T-helper 2 cell treated with Interferon-gamma antibody and Interleukin-4, amounts not matched to agents 5 μg/mL and 100 μg/mL, for 36 hours (primary cell): ENCODE results near the gene VEGFB.
"Not testable (repeated sequence)": the region's sequence is repeated elsewhere in the genome, so short reads cannot be mapped to it uniquely, and the experiment has no call there.

Experiments
- DNase-seq: peaks from one replicate; pipeline ENCODE4 v3.0.0; 2021; ENCODE audit warnings: low spot score
- H3K27ac Mint-ChIP-seq: one replicate; pipeline ENCODE4 v1.8.0; 2021; ENCODE audit warnings: mild to moderate bottlenecking, mixed read lengths
- H3K27me3 Mint-ChIP-seq: one replicate; pipeline ENCODE4 v1.8.0; 2021; ENCODE audit warnings: low read depth, mixed read lengths
- H3K36me3 Mint-ChIP-seq: one replicate; pipeline ENCODE4 v1.8.0; 2021; ENCODE audit warnings: low read depth, mixed read lengths
- H3K4me1 Mint-ChIP-seq: one replicate; pipeline ENCODE4 v1.8.0; 2021; ENCODE audit warnings: low read depth, mixed read lengths
- H3K4me3 Mint-ChIP-seq: one replicate; pipeline ENCODE4 v1.8.0; 2022; ENCODE audit warnings: mild to moderate bottlenecking, moderate library complexity, mixed read lengths
- H3K9me3 Mint-ChIP-seq: one replicate; pipeline ENCODE4 v1.8.0; 2021; ENCODE audit warnings: mixed read lengths

The VEGFB gene

DNA sequence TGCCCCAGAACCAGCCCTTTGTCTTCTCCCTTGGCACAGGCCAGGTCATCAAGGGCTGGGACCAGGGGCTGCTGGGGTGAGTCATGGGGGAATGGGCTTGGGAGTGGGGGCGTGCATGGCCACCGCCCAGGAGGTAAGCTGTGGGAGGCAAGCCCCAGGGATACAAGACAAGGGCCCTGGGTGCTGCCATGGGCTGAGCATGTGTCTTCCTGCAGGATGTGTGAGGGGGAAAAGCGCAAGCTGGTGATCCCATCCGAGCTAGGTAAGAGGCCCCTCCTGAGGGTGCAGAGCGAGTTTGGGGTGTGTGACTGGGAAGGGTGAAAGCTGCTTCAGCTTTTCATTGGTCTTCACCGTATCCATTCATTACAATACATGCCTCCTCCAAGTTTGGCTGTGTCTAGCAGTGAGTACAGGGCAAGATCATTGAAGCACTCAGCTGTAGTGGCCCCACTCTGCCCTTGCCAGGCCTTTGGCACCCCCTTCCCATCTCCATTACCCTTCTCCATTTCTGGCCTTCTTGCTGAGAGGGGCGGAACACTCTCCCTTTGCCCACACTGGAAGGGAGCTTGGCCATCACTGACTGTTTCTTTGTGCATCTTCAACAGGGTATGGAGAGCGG lies 9.0 kb downstream of the VEGFB start:
- Mint-ChIP-seq H3K36me3 (peaks cover 26% of the 10 kb centered on the region), H3K27me3 (no peaks in the 10 kb centered on the region), H3K9me3 (no peaks in the 10 kb centered on the region), H3K4me3 (peak overlapping the region; percentile 54), H3K4me1 (peaks cover 26% of the 10 kb centered on the region), H3K27ac (peak overlapping the region; percentile 31)
- DNase-seq: no peak

DNA sequence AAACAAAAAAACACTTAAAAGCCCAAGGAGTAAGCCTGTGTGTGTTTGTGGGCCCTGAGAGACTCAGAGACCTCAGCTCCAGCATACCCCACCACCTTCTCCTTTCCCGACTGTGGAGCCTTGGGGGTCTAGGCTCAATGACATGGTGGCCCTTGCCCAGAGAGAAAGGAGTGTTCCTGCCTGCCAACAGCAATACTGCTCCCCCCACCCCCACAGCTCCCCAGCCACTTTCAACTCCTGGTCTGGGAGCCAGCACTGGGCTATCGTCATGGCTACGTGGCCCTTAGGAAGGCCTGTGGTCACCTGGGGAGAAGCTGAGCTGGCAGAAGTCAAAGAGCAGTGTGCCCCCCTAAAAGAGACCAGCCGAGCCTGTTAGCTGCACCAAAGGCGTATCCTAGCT lies 9.7 kb downstream of the VEGFB start:
- Mint-ChIP-seq H3K4me3 (peak overlapping the region; percentile 54), H3K27ac (peak overlapping the region; percentile 31)

DNA sequence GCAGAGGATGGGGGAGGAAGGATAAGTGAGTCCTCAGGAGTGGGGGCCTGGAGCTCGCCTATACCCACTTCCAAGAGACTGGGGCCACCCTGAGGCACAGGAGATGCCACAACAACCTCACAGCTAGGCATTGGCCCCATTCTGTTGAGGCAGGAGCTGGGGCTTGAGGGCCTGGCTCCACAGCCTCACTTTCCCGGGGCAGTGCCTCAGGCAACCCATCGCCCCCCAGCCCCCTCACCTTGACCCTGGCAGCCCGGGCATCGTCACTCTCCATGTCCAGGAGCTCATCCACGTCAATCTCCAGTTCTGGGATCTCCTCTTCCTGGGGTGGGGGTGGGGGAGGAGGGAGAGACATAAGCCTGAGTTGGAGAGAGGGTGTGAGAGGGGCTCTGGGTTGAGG lies 10.6 kb downstream of the VEGFB start:
- Mint-ChIP-seq H3K9me3 (no peaks in the 10 kb centered on the region), H3K4me3 (peak overlapping the region; percentile 91), H3K4me1 (peaks cover 28% of the 10 kb centered on the region), H3K27ac (peak overlapping the region; percentile 36), H3K27me3 (no peaks in the 10 kb centered on the region), H3K36me3 (peaks cover 20% of the 10 kb centered on the region)
- no peak for DNase-seq

More for the DNA sequence above, 9.7 kb downstream of the VEGFB start:
- H3K9me3 Mint-ChIP-seq: no peaks in the 10 kb centered on the region
- peaks cover 23% of the 10 kb centered on the region for H3K36me3 Mint-ChIP-seq
- DNase-seq: no peak
- no peaks in the 10 kb centered on the region for H3K27me3 Mint-ChIP-seq
- peaks cover 26% of the 10 kb centered on the region for H3K4me1 Mint-ChIP-seq

DNA sequence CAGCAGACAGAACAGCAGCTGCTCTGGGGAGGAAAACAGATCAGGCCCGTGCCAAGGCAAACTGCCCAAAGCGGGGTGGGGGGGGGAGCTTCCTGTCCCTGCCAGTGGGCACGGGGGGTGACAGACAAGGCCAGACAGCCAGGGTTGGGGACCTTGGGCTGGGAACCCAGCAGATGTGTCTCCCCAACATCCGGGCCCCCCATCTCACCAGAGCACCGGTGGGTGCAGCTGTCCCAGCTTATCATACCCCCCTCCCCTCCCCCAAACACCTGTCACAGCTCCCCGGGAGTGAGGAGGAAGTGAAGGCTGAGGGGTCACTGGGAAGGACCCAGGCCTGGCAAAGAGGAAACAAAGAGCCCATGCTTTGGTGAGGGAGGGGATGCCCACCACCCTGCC lies 11.0 kb downstream of the VEGFB start:
- peaks cover 25% of the 10 kb centered on the region for H3K4me1 Mint-ChIP-seq
- DNase-seq: no peak
- peak overlapping the region; percentile 78 for H3K27ac Mint-ChIP-seq
- H3K36me3 Mint-ChIP-seq: peaks cover 16% of the 10 kb centered on the region
- H3K27me3 Mint-ChIP-seq: no peaks in the 10 kb centered on the region
- peak overlapping the region; percentile 91 for H3K4me3 Mint-ChIP-seq
- H3K9me3 Mint-ChIP-seq: no peaks in the 10 kb centered on the region

DNA sequence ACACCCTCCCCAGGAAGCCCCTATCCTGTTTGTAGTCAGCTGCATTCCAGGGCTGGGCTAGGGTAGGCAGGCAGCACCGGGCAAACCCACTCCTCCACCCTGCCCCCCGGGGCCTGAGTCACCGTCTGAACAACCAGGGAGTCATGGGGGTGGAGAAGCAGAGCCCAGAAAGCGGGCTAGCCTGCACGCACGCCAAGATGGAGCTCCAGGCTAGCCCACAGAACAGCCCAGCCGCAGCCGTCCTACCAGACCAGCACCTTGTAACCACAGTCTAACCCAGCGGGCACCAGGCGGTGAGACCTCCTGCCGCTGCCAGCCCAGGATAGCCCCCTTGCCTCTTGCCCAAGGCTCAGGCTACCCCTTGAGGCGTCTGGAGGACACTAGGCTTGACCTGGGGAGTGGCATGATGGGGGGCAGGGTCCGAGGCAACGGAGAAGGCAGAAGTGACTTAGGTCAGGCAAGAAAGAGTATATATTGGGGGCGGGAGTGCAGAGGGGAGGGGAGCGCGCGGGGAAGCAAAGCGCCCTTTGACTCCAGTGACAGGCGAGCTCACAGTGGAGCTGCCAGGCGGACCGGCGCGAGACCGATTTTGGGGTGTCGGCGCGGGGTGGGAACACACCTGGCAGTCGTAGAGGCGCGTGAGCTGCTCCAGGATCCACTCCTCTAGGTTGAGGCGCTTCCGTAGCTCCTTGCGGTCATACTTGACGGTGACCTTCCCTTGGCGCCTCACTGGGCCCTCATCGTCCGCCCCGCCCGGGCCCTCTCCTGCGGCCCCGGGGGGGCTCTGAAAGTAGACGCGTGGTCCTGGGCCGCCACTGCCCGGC lies 11.6 kb downstream of the VEGFB start:
- Mint-ChIP-seq H3K36me3 (peaks cover 15% of the 10 kb centered on the region), H3K27me3 (no peaks in the 10 kb centered on the region), H3K4me1 (peaks cover 24% of the 10 kb centered on the region), H3K27ac (peak overlapping the region; percentile 78), H3K9me3 (no peaks in the 10 kb centered on the region), H3K4me3 (peak overlapping the region; percentile 91)
- DNase-seq: peak; percentile 75

DNA sequence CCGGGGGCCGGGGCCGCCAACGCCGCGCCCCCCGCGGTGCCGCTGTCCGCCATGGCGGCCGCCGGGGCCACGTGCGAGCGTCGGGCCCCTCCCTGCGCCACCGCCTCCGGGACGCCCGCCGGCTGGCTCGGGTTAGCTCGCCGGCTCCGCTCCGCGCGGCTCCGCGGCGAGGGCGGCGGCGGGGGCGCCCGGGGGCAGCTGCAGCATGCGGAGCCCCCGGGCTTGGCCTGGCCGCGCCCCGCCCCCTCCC lies 12.2 kb downstream of the VEGFB start:
- not testable (repeated sequence) for DNase-seq, H3K27me3 Mint-ChIP-seq, H3K9me3 Mint-ChIP-seq
- H3K27ac Mint-ChIP-seq: peak overlapping the region; percentile 80
- peak overlapping the region; percentile 86 for H3K4me3 Mint-ChIP-seq
- peaks cover 14% of the 10 kb centered on the region for H3K36me3 Mint-ChIP-seq
- peaks cover 24% of the 10 kb centered on the region for H3K4me1 Mint-ChIP-seq

DNA sequence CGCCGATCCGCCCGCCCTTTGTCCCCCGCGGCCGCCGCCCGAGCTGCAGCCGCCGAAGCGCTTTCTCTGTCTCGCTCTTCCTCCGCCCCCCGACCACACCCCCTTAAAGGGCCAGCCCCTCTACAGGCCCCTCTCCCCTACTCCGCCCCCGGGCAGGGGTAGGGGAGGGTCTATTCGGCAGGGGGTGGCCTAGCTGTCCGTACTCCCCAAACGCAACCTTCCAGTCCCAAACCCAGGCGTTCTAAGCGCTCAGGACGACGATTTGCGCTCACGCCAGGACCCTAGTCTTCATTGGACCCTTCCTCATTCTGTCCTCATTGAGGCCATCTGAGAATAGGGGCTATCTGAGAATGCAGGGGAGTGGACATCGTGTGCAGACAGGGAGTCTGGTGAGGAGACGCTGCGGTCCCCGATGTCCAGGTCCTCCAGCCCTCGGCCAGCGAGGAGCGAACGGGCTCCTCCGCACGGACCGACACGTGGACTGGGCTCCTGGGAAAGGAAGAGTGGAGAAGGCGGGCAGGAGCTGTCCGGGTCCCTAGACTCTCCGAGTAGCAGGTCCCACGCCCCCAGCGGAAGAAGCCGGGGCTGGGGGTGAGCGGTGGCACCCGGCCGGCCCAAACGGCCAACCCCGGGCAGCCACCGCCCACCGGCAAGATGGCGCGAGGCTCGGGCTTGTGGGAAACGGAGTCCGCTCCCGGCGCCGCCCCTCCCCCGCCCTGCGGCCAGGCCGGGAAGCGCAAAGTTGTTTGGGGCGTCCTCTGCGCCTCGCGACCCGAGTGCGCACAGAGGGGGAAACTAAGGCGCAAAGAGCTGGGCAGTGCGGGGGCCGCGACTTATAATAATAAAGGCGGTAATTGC lies 12.7 kb downstream of the VEGFB start, which contains the start of gene PPP1R14B:
TSS of gene PPP1R14B (minus strand) at position 73 of the 858 bp plus-strand sequence. CDS start 270 bp downstream, outside the sequence.
- Mint-ChIP-seq H3K36me3 (peaks cover 14% of the 10 kb centered on the region), H3K4me1 (peaks cover 27% of the 10 kb centered on the region), H3K9me3 (no peaks in the 10 kb centered on the region), H3K27me3 (no peaks in the 10 kb centered on the region), H3K4me3 (peak within 1 kb of the TSS; percentile 91), H3K27ac (peak within 1 kb of the TSS; percentile 80)
- peak; percentile 86 for DNase-seq

DNA sequence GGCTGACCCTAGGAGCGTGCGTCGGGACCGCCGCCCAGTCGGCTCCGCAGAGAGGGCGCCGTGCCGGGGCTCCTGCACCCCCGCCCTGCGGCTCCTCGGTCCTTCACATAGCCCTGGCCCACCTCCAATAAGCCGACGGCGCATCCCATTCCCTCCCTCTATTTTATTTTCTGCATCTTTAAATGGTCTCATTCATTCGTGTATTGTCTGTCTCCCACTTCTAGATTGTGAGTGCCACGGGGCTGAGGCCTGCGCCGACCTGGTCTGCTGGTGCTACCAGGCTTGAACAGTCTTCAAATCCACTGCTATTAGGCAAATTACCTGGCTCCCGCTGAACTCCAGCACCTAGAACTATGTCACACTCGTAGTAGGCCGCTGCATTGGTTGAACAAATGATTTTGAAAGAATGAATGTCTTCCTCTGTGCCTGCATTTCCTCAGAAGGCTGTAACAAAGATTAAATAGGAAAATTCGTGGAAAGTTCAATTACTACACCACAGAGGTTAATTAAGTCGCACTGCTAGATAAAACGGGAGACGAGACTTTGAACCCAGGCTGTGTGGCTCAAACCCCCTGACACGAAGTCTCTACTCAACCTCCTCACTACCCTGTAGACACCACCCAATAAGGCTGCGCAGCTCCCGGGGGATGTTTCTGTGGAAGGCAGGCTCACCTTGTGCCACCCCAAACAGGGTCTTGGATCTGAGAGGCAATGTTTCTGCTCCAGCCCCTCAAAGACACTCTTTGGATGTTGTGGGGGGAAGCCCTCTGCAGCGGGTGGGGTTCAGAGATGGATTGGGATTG lies 13.5 kb downstream of the VEGFB start:
- Mint-ChIP-seq H3K4me3 (peak overlapping the region; percentile 67), H3K36me3 (peaks cover 12% of the 10 kb centered on the region), H3K27ac (peak overlapping the region; percentile 38), H3K4me1 (peaks cover 27% of the 10 kb centered on the region), H3K27me3 (no peaks in the 10 kb centered on the region), H3K9me3 (no peaks in the 10 kb centered on the region)
- no peak for DNase-seq

DNA sequence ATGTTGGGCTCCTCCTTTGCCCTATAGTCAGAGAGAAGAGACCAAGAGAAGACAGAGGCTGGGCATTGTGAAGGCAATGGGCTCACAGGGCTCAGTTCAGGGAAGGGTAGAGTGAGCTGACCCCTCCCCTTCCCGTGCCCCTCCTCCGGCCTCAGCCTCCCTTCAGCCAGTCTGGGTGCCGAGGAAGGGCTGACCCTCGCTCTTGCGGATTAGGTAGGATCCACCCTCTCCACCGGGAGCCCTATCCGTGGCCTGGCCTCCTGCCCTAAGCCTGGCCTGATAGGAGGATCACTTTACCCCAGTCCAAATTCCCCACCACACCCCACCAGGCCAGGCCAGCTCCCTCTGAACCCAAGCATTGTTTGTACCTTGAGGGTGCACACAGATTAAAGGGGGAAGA lies 14.2 kb downstream of the VEGFB start:
- no peaks in the 10 kb centered on the region for H3K9me3 Mint-ChIP-seq
- H3K4me1 Mint-ChIP-seq: peaks cover 27% of the 10 kb centered on the region
- H3K4me3 Mint-ChIP-seq: no peak overlapping the region
- no peak for DNase-seq
- H3K27me3 Mint-ChIP-seq: no peaks in the 10 kb centered on the region
- H3K36me3 Mint-ChIP-seq: peaks cover 6% of the 10 kb centered on the region
- no peak overlapping the region for H3K27ac Mint-ChIP-seq

DNA sequence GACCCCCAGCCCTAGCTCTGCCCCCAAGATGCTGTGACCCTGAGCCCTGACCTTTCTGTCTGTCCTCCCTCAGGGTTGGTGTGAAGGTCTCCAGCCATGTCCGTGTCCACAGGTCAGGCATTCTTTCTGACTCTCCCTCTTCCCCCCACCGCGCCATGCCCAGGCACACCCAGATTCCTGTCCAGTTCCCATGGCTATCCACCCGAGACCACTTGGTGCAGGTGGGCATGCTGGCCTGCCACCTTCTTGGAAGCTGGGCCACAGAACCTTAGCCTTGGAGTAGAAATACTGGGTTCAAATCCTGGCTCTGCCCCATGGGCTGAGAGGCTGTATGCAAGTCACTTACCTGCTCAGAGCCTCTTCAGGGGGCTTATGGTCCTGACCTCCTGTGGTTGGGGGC lies 14.7 kb downstream of the VEGFB start:
- Mint-ChIP-seq H3K9me3 (no peaks in the 10 kb centered on the region), H3K27ac (no peak overlapping the region), H3K36me3 (peaks cover 2% of the 10 kb centered on the region), H3K27me3 (no peaks in the 10 kb centered on the region), H3K4me3 (no peak overlapping the region), H3K4me1 (peaks cover 25% of the 10 kb centered on the region)
- DNase-seq: no peak

DNA sequence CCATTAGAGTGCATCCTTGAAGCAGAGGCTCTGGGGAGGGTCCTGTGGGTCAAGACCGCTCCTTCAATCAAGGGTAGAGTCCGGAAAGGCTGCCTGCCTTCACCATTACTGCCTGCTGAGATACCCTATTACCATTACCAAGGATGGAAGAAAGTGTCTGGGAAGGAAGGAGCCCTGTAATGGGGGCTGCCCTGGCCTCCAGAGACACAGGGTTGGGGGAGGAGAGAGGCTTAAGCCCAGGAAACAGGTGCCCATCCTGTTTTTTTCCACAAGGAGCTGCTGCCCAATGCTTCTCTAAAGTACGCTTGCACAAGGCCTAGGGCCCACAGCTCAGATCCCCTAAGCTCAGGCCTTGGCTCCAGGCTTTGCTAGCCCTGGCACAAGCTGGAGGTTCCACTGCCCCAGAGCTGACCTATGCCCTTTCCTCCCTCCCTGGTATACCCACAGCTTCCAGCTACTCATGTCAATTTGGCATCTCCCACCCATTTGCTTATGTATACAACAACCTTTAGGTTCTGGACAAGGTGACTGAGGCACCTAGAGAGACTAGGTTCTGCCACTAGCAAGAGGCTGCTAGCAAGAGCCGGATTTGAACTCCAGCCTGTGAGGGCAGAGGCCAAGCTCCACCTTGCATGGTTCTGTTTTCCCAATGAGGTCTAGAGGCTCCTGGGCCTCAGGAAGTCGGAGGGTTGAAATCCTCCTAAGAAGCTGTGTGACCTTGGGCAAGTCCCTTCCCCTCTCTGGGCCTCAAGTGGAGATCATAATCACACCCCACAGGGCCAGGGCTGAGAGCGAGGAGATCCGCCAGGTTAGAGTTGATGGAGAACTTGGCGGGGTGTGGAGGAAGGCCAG lies 15.4 kb downstream of the VEGFB start:
- H3K36me3 Mint-ChIP-seq: no peaks in the 10 kb centered on the region
- no peak for DNase-seq
- H3K4me1 Mint-ChIP-seq: peaks cover 25% of the 10 kb centered on the region
- no peaks in the 10 kb centered on the region for H3K9me3 Mint-ChIP-seq
- H3K27ac Mint-ChIP-seq: peak overlapping the region; percentile 7
- H3K27me3 Mint-ChIP-seq: no peaks in the 10 kb centered on the region
- H3K4me3 Mint-ChIP-seq: peak overlapping the region; percentile 50

DNA sequence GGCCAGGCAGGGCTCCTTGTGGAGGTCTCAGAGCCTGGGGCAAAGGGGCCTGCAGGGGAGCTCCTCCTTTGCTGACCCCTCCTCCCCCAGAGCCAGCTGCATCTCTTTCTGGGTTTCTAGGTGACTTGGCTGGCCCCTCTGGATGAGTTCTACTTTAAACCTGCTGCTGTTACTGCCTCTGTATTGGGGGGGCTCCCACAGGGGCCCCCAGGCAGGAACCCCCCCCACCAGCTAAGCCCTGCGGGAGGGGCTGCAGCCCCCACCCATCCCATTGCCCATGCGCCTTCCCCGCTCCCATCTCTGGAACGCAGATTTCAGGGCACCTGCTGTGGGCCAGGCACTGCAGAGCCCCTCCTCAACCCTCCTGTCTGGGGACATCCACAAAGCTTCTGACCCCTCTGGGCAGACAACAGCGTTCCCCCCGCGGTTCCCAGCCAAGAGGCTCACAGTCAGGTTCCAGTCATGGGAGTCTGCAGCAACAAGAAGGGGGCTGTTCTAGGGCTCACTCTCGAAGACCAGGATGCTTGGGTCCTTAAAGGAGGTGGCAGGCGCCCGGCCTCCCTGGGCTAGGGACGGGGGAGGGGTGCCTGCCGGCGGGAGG lies 16.1 kb downstream of the VEGFB start:
- no peak for DNase-seq
- Mint-ChIP-seq H3K9me3 (no peaks in the 10 kb centered on the region), H3K4me3 (peak overlapping the region; percentile 83), H3K4me1 (peaks cover 25% of the 10 kb centered on the region), H3K36me3 (no peaks in the 10 kb centered on the region), H3K27ac (no peak overlapping the region), H3K27me3 (no peaks in the 10 kb centered on the region)
